Caco-2 (cell line): ENCODE measurements around the gene VILL. TPM values are rescaled to one million over a fixed set of nuclear protein-coding genes. Genes with fewer than 3 reads are reported as not detected.

Experiments
- BruUV-seq: library from RNA; stranded (reverse); fragments of 400-500 nt; replicated peaks from 2 replicates; lab custom pipeline; 2021; lab: Mats Ljungman, UMichigan
- CTCF ChIA-PET: fragments of 300-600 bp; sonication (Branson Sonifier 250); formaldehyde crosslinking; loops from one replicate; lab custom pipeline; 2022; ENCODE audit warnings: antibody characterized with exemption; lab: Charles Lee
- POLR2A ChIA-PET: fragments of 300-600 bp; sonication (Branson Sonifier 250); formaldehyde crosslinking; loops from one replicate; lab custom pipeline; 2022; ENCODE audit warnings: antibody characterized with exemption; lab: Charles Lee
- DNase-seq, 2 experiments: peaks; one replicate each; pipeline versions ENCODE4 v3.0.0 to v3.0.0-alpha.2; 2020 to 2022
- H3K27me3 ChIP-seq: replicated peaks from 2 replicates; pipeline ENCODE4 v1.6.0; 2011; ENCODE audit warnings: low read length; ENCODE audit not compliant: control insufficient read depth, insufficient read depth
- H3K36me3 ChIP-seq: 2 replicates; pipeline ENCODE4 v1.5.1; 2011; ENCODE audit warnings: low read length; ENCODE audit not compliant: control insufficient read depth, insufficient read depth
- H3K4me1 ChIP-seq: fragments of 250-450 bp; sonication (Bioruptor Pico); 2 replicates; pipeline ENCODE4 v1.5.1; 2020; ENCODE audit warnings: mild to moderate bottlenecking
- H3K4me3 ChIP-seq: 2 replicates; pipeline ENCODE4 v1.5.1; 2011; ENCODE audit warnings: low read depth, mild to moderate bottlenecking, control low read depth, low read length
- H3K9me3 ChIP-seq: fragments of 250-450 bp; sonication (Bioruptor Pico); 2 replicates; pipeline ENCODE4 v1.5.1; 2020; ENCODE audit warnings: mild to moderate bottlenecking, moderate library complexity
- H3K27ac Mint-ChIP-seq: one replicate; pipeline ENCODE4 v1.8.0; 2022; ENCODE audit warnings: mixed read lengths; ENCODE audit not compliant: unreplicated experiment
- H3K27me3 Mint-ChIP-seq: one replicate; pipeline ENCODE4 v1.8.0; 2022; ENCODE audit warnings: mixed read lengths; ENCODE audit not compliant: insufficient read depth, unreplicated experiment
- H3K36me3 Mint-ChIP-seq: one replicate; pipeline ENCODE4 v1.8.0; 2022; ENCODE audit warnings: mild to moderate bottlenecking, mixed read lengths; ENCODE audit not compliant: insufficient read depth, unreplicated experiment
- H3K4me1 Mint-ChIP-seq: one replicate; pipeline ENCODE4 v1.8.0; 2022; ENCODE audit warnings: low read depth, mixed read lengths; ENCODE audit not compliant: unreplicated experiment
- H3K4me3 Mint-ChIP-seq: one replicate; pipeline ENCODE4 v1.8.0; 2022; ENCODE audit warnings: mild to moderate bottlenecking, moderate library complexity, mixed read lengths; ENCODE audit not compliant: unreplicated experiment
- H3K9me3 Mint-ChIP-seq: one replicate; pipeline ENCODE4 v1.8.0; 2022; ENCODE audit warnings: mixed read lengths; ENCODE audit not compliant: unreplicated experiment
- CTCF ChIP-seq, 2 experiments: fragments of 200-600 bp in 1 of 2; IDR thresholded peaks; 1 replicate in 1 of 2; 2 replicates in 1 of 2; pipeline versions ENCODE4 v1.5.1 to v1.8.0; 2011 to 2022; ENCODE audit warnings: antibody characterized with exemption in 1 of 2, control low read depth in 1 of 2, inconsistent platforms in 1 of 2, low read depth in 1 of 2, low read length in 1 of 2, mild to moderate bottlenecking in 1 of 2, moderate library complexity in 1 of 2; ENCODE audit not compliant: insufficient read depth in 1 of 2, severe bottlenecking in 1 of 2, unreplicated experiment in 1 of 2
- intact Hi-C: fragments of 100-400 bp; cut with micrococcal nuclease; formaldehyde crosslinking; loops from one replicate; pipeline ENCODE4 v1.10.0; 2022; ENCODE audit not compliant: unreplicated experiment
- total RNA-seq: library from RNA; stranded (reverse); gene quantifications from 2 replicates; pipeline ENCODE4 v1.2.3, GENCODE V29; 2022

The VILL gene
- total RNA-seq, 1 experiment from 2014 or later, result 11.7 TPM

- no TSS peak for BruUV-seq
- Histone ChIP-seq H3K9me3 (no peaks in the 10 kb centered on the region), H3K4me1 (peaks cover 87% of the 10 kb centered on the region), H3K4me3 (no peak overlapping the region), H3K36me3 (no peaks in the 10 kb centered on the region), H3K27me3 (no peaks in the 10 kb centered on the region)
- H3K27ac Mint-ChIP-seq, result peak overlapping the region; percentile 100
- ChIA-PET CTCF (no interaction called here), POLR2A (no interaction called here)
- H3K36me3 Mint-ChIP-seq, result peaks cover 33% of the 10 kb centered on the region
- H3K4me1 Mint-ChIP-seq, result peaks cover 68% of the 10 kb centered on the region
- no peak for DNase-seq
- H3K4me3 Mint-ChIP-seq, result peak overlapping the region; percentile 73
- H3K9me3 Mint-ChIP-seq, result no peaks in the 10 kb centered on the region
- no peak for TF ChIP-seq CTCF (IDR thresholded peaks at IDR 0.05; ENCODE audit: insufficient read depth in 1 of 2, low read depth in 1 of 2, low read length in 1 of 2, severe bottlenecking in 1 of 2, unreplicated experiment in 1 of 2)
- no peaks in the 10 kb centered on the region for H3K27me3 Mint-ChIP-seq
- intact Hi-C loops, result loop anchor here (1.0 kb wide), 1 partner anchor 58 kb away; no protein-coding TSS in a partner anchor
Measured at GRCh38 chr3:37993820-37994638, 3.4 kb downstream of the VILL start.

GRCh38 chr3:37994639-37994972, 4.0 kb downstream of the VILL start:
- no peak for TF ChIP-seq CTCF (IDR thresholded peaks at IDR 0.05; ENCODE audit: insufficient read depth in 1 of 2, low read depth in 1 of 2, low read length in 1 of 2, severe bottlenecking in 1 of 2, unreplicated experiment in 1 of 2)
- Mint-ChIP-seq H3K4me1 (peaks cover 68% of the 10 kb centered on the region), H3K36me3 (peaks cover 32% of the 10 kb centered on the region), H3K9me3 (no peaks in the 10 kb centered on the region), H3K27ac (peak overlapping the region; percentile 100), H3K4me3 (no peak overlapping the region), H3K27me3 (no peaks in the 10 kb centered on the region)
- Histone ChIP-seq H3K27me3 (no peaks in the 10 kb centered on the region), H3K36me3 (no peaks in the 10 kb centered on the region), H3K4me3 (no peak overlapping the region), H3K9me3 (no peaks in the 10 kb centered on the region), H3K4me1 (peaks cover 88% of the 10 kb centered on the region)
- BruUV-seq, result no TSS peak
- DNase-seq, result no peak
- ChIA-PET CTCF (no interaction called here), POLR2A (no interaction called here)
- intact Hi-C loops, result no loop called here

- Mint-ChIP-seq H3K4me3 (no peak overlapping the region), H3K27ac (peak overlapping the region; percentile 100)
Measured at GRCh38 chr3:37995652-37996641, 5.4 kb downstream of the VILL start.

More at GRCh38 chr3:37995652-37996641, 5.4 kb downstream of the VILL start:
- TF ChIP-seq CTCF (IDR thresholded peaks at IDR 0.05; ENCODE audit: insufficient read depth in 1 of 2, low read depth in 1 of 2, low read length in 1 of 2, severe bottlenecking in 1 of 2, unreplicated experiment in 1 of 2), result no peak
- no peaks in the 10 kb centered on the region for H3K36me3 ChIP-seq
- H3K27me3 ChIP-seq, result no peaks in the 10 kb centered on the region
- no peak overlapping the region for H3K4me3 ChIP-seq
- no TSS peak for BruUV-seq
- POLR2A ChIA-PET, result interaction anchor here (1.1 to 1.8 kb wide), 2 partner anchors 22 to 31 kb away, joined by 3 to 5 read pairs; no protein-coding TSS in a partner anchor
- H3K9me3 ChIP-seq, result no peaks in the 10 kb centered on the region
- no peaks in the 10 kb centered on the region for H3K27me3 Mint-ChIP-seq
- peaks cover 76% of the 10 kb centered on the region for H3K4me1 ChIP-seq
- peaks cover 61% of the 10 kb centered on the region for H3K4me1 Mint-ChIP-seq
- no peaks in the 10 kb centered on the region for H3K9me3 Mint-ChIP-seq
- DNase-seq, result peak in 1 of 2 experiments; percentile 30
- intact Hi-C loops, result no loop called here
- H3K36me3 Mint-ChIP-seq, result peaks cover 25% of the 10 kb centered on the region
- CTCF ChIA-PET, result interaction anchor here (1.1 to 1.5 kb wide), 7 partner anchors 9 to 140 kb away, joined by 3 to 12 read pairs (median 9); no protein-coding TSS in a partner anchor
